Choroid plexus epithelial cell (primary cell): ENCODE results near the gene STAP2.

Experiments used
- DNase-seq: peaks from one replicate; pipeline ENCODE4 v3.0.0-alpha.2; 2010; ENCODE audit warnings: low read depth
- H3K4me3 ChIP-seq: 2 replicates; pipeline ENCODE4 v1.5.1; 2011; ENCODE audit warnings: low read depth, mild to moderate bottlenecking, control low read depth, low read length, moderate library complexity
- CTCF ChIP-seq: conservative IDR thresholded peaks from 2 replicates; pipeline ENCODE4 v1.5.1; 2011; ENCODE audit warnings: low read depth, mild to moderate bottlenecking, control low read depth, inconsistent platforms, low read length, moderate library complexity

Gene STAP2

GRCh38 chr19:4359627-4360000, 21.0 kb upstream of the STAP2 start:
- DNase-seq = no peak
- no peak for TF ChIP-seq CTCF
- no peak overlapping the region for H3K4me3 ChIP-seq

- H3K4me3 ChIP-seq = no peak overlapping the region
- no peak for DNase-seq
- no peak for TF ChIP-seq CTCF
Measured at GRCh38 chr19:4358709-4359626, 20.3 kb upstream of the STAP2 start.

- no peak for DNase-seq
- no peak for TF ChIP-seq CTCF
Measured at GRCh38 chr19:4357921-4358326, 19.3 kb upstream of the STAP2 start.

GRCh38 chr19:4357095-4357797, 18.6 kb upstream of the STAP2 start:
- H3K4me3 ChIP-seq = no peak overlapping the region
- DNase-seq = no peak
- TF ChIP-seq CTCF = no peak

More at GRCh38 chr19:4357921-4358326, 19.3 kb upstream of the STAP2 start:
- no peak overlapping the region for H3K4me3 ChIP-seq

- no peak for TF ChIP-seq CTCF
- no peak overlapping the region for H3K4me3 ChIP-seq
- DNase-seq = no peak
Measured at GRCh38 chr19:4354897-4355296, 16.3 kb upstream of the STAP2 start.

- TF ChIP-seq CTCF = no peak
- H3K4me3 ChIP-seq = no peak overlapping the region
- DNase-seq = no peak
Measured at GRCh38 chr19:4354282-4354681, 15.7 kb upstream of the STAP2 start.
